NCI-H1417 (cell line): ENCODE results near the gene OR7G2.
"Not testable (repeated sequence)": the region's sequence is repeated elsewhere in the genome, so short reads cannot be mapped to it uniquely, and the experiment has no call there.

Experiments used
- DNase-seq, 3 experiments: peaks; one replicate each; lab custom pipeline; 2025; lab: John Stamatoyannopoulos, UW

OR7G2 gene

DNA sequence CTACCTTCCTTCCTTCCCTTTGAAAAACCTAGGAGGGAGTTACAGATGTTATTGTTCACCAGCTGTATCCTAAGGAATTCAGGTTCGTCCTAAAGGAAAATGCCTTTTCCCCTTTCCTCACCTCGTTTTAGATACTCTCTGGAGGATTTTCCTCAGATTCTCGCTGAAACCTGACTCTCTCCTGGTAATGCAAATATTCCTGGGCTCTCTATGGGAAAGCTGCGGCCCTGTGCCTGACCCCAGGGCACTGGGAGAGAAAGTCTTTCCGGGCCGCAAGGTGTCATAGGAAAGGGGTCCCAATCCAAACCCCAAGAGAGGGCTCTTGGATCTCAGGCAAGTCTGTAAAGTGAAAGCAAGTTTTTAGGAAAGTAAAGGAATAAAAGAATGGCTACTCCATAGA is 33.5 kb downstream of the OR7G2 start:
- DNase-seq, result no peak

DNA sequence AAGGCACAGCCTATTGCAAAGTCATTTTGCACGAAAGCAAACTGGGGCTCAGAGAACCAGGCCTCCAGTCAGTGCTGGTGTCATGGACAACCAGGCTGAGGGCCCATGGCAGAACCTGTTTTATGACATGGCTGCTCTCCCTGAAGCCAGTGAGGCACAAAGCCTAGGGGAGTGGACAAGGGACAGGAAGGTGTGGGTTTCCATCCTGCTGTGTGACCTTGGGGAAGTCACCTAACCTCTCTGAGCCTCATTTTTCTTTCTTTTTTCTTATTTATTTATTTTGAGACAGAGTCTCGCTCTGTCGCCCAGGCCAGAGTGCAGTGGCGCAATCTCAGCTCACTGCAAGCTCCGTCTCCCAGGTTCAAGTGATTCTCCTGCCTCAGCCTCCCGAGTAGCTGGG is 35.6 kb downstream of the OR7G2 start:
- DNase-seq, result not testable (repeated sequence)

DNA sequence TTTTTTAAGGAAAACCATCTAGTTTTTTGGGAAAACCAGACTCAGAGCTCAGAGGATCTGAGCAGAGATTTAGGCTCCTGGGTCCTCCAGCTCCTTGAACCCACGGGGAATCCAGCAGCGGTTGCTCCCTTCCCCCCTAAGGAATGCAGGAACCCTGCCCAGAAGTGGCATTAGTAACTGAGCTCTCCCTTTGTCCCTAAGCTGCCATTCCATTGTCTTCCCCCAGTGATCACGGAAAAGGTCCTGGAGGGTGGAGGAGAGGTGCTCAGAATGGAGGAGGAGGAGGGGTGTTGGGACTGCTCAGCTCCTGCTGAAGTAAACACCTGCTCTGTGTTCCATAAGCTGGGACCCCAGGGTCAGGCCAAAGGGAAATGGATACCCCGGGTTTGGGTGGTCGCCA is 37.2 kb downstream of the OR7G2 start:
- no peak for DNase-seq

DNA sequence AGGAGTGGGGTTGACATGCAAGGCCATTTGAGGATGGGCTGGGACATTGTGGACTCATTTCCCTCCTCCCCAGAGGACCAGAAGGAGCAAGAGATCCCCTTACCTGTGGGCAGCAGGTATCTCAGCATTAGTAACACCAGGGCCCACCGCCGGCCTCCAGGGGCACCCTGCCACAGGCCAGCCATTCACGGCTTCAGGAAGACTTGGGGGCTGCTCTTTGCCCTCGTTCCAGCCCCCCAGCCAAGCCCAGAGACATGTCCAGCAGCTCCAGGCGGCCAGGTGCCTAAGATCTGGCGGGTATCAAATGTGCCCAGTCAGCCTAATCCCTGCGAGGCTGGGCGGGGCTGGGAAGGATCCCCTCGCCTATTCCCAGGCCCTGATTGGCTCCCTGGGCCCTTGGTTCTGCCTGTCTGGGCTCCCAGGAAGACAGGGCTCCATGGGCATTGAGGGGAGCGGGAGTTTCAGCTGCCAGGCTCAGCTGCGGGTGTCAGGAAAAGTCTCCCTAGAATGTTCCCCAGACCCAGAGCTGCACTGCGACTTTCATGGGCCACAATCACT is 41.7 kb downstream of the OR7G2 start:
- no peak for DNase-seq

DNA sequence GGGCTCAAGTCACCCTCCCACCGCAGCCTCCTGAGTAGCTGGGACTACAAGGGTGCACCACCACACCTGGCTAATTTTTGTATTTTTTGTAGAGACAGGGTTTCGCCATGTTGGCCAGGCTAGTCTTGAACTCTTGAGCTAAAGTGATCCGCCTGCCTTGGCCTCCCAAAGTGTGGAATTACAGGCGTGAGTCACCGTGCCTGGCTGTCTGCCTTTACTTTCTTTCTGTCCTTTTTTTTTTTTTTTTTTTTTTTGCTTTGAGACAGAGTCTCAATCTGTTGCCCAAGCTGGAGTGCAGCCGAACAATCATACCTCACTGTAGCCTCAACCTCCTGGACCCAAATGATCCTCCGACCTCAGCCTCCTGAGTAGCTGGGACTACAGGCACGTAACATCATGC is 45.4 kb downstream of the OR7G2 start:
- DNase-seq, result no peak

DNA sequence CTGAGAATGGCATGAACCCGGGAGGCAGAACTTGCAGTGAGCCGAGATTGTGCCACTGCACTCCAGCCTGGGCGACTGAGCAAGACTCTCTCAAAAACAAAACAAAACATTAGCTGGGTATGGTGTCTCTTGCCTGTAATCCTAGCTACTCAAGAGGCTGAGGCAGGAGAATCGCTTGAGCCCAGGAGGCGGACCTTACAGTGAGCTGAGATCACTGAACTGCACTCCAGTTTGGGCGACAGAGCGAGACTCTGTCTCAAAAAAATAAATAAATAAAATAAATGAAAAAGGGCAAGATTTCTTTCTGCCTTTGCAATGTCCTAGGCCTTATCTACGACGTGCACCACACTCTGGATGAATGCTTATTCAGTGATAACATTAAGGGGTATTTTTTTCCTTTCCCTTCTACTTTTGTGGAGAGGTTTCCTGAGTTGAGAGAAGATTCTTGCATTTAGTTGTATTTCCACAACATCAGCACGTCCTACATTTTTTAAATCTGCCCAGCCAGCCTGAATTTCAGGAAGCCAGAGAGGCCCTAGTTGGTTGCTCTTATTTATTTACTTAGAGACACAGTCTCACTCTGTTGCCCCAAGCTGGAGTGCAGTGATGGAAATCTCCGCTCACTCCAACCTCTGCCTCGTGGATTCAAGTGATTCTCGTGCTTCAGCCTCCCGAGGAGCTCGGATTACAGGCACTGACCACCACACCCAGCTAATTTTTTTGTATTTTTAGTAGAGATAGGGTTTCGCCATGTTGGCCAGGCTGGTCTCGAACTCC is 46.5 kb downstream of the OR7G2 start:
- no peak for DNase-seq

DNA sequence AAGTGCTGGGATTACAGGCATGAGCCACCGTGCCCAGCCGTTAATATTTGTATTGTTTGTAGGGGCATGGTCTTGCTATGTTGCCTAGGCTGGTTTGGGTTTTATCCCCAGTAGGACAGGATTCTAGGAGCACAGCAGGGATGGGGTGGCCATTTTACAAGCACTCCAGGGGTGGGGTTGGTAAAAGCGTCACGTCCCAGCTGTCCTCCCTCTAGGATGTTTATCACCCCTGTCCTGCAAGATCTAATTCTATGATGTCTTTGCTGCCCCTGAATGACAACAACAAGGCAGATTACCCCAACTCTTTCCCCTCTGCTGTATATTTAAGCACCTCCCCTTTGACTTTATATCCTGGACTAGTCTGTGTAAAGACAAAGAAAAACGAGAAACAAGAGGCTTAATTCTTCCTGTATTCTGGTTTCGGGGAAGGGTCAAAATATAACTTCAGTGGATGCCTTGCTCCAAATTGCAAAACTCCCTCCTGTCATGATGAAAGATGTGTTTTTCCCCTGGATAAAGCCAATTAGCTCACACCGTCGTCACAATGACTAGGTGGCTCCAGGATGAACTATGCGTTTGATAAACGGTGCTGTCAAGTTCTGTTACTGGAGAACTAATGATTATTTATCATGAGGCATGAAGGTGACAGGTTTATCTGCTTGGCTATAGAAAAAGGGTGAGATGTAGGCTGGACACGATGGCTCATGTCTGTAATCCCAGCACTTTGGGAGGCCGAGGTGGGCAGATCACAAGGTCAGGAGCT is 48.2 kb downstream of the OR7G2 start:
- no peak for DNase-seq

DNA sequence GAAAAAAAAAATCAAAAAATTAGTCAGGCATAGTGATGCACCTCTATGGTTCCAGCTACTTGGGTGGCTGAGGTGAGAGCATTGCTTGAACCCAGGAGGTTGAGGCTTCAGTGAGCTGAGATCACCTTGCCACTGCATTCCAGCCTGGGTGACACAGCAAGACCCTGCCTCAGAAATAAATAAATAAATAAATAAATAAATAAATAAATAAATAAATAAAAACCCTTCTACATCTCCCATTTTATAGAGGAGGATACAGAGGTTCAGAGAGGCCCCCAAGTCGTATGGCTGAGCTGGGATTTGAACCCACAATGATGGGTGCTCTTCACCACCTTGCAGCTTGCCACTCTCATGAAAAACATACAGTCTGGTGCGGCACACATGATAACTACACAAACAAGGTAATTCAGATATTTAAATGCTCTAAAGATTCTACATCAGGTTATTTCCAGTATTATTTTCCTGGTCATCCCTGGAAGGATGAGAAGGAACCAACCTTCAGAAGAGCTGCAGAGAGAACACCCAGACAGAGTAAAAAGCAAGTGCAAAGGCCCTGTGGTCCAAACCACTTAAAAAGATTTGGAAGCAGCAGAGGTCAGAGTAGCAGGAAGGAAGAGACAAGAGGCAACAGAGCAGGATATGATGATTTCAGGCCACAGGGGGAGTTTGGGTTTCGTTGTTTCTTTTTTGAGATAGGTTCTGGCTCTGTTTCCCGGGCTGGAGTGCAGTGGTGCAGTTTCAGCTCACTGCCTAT is 49.6 kb downstream of the OR7G2 start:
- DNase-seq, result no peak

DNA sequence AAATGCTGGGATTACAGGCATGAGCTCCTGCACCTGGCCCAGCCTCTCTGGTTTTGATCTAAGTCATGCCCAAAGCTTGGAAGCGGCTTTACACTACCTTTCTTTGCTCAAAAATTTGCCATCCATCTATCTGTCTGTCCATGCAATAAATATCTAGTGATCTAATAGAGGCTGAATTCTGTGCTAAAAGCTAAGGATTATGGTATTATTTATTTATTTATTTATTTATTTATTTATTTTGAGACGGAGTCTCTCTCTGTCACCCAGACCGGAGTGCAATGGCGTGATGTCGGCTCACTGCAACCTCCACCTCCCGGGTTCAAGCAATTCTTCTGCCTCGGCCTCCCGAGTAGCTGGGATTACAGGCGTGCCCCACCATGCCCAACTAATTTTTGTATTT is 51.1 kb downstream of the OR7G2 start:
- not testable (repeated sequence) for DNase-seq

DNA sequence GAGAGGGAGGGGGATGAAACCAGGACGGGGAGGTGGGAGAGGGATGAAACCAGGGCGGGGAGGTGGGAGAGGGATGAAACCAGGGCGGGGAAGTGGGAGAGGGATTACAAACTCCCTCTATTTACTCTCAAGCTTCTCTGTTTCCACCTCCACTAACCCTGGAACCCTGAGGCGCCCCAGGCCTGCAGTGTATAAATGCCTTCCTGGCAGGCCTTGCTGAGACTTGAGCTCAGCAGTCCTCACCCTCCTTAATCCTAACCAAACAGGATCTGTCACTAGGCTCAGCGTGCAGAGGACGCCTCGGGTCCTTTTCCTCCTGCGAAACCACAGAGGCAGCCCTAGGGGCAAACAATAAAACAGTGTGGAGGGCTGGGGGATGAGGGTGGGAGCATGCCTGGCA is 52.5 kb downstream of the OR7G2 start:
- DNase-seq, result peak in 1 of 3 experiments; percentile 7

DNA sequence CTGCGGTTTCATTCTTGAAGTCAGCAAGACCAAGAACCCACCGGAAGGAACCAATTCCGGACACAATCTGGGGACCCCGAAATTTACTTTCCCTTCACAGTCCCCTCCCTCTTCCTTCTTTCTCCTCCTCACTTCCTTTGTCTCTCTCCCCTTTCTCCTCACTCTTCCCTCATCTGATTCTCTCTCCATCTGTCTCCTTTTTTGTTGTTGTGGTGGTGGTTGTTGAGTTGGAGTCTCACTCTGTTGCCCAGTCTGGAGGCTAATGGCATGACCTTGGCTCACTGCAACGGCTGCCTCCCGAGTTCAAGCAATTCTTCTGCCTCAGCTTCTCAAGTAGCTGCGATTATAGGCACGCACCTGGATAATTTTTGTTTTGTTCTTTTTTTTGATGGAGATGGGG is 53.1 kb downstream of the OR7G2 start:
- no peak for DNase-seq

DNA sequence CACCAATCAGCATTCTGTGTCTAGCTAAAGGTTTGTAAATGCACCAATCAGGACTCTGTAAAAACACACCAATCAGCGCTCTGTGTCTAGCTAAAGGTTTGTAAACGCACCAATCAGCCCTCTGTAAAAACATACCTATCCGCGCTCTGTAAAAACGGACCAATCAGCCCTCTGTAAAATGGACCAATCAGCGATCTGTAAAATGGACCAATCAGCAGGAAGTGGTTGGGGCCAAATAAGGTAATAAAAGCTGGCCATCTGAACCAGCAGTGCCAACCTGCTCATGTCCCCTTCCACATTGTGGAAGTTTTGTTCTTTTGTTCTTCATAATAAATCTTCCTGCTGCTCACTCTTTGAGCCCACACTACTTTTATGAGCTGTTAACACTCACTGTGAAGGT is 53.6 kb downstream of the OR7G2 start:
- not testable (repeated sequence) for DNase-seq

DNA sequence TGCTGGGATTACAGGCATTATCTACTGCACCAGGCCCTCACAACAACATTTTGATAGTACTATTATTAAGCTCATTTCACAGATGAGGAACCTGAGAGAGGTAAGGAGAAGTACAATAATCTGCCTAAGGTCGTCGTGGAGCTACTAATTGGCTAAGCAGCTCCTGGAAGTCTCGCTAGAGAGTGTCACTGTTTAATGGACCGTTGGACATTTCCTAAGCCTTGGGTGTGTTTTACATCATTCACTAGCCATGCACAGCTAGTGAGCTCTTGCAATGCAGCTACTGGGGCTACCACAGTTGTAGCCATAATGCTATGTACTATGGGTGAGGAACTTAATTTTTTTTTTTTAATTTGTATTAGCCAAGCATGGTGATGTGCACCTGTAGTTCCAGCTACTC is 54.4 kb downstream of the OR7G2 start:
- DNase-seq, result no peak
